NCI-H1694 treated with DMSO at 0.1 percent for 48 hours (cell line): ENCODE data around the gene SETD6.
"Not testable (repeated sequence)": the region's sequence is repeated elsewhere in the genome, so short reads cannot be mapped to it uniquely, and the experiment has no call there.

Source experiments
- DNase-seq: peaks from one replicate; lab custom pipeline; 2025; lab: John Stamatoyannopoulos, UW

Gene SETD6, protein sequence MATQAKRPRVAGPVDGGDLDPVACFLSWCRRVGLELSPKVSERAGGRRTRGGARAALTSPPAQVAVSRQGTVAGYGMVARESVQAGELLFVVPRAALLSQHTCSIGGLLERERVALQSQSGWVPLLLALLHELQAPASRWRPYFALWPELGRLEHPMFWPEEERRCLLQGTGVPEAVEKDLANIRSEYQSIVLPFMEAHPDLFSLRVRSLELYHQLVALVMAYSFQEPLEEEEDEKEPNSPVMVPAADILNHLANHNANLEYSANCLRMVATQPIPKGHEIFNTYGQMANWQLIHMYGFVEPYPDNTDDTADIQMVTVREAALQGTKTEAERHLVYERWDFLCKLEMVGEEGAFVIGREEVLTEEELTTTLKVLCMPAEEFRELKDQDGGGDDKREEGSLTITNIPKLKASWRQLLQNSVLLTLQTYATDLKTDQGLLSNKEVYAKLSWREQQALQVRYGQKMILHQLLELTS

DNA sequence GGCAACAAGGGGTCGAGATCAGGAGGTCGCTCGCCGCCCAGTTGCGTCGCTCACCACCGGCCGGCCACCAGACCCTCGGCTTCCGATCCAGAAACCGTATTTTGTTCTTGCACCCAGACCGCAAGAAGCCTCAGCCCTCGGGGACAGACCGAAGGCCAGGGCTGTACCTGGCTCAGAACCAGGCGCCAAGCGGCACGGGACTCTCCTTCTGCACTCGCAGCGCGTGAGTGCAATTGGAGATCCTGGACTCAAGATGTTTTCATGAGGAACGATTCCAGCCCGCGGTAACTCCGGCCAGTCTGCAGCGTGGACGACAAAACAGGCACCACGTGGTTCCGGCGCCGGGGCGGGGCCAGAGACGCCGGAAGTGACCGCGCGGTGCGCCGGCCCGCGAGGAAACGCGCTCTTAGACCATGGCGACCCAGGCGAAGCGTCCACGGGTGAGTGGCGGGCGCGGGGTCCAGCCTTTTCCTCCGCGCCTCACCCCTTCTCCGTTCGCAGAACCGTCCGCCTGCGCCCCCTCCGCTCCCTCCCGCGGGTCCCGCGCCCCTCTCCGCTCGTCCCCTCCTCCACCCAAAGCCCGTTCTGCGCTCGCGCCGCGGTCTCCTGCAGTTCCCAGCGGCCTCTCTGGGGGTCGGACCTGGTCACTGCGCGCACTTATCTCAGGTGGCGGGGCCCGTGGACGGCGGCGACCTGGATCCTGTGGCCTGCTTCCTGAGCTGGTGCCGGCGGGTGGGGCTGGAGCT lies at the start of gene SETD6:
Gene SETD6 (plus strand): TSS at position 393 of the 746 bp plus-strand sequence. CDS start 21 bp downstream, at position 414.
- DNase-seq = peak; percentile 52

DNA sequence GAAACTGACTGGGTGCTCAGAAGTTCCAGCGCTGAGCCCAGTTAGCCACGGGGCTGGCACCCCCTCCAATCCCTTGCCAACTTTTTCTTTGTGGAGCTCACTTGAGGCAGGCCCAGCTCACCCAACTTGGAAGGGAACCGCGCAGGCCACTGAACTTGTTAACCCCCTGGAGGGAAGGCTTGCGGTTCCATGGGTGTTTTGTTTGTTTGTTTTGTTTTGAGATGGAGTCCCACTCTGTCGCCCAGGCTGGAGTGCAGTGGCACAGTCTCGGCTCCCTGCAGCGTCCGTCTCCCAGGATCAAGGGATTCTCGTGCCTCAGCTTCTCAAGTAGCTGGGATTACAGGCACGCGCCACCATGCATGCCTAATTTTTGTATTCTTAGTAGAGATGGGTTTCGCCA lies 49.5 kb upstream of the SETD6 start:
- DNase-seq = no peak

DNA sequence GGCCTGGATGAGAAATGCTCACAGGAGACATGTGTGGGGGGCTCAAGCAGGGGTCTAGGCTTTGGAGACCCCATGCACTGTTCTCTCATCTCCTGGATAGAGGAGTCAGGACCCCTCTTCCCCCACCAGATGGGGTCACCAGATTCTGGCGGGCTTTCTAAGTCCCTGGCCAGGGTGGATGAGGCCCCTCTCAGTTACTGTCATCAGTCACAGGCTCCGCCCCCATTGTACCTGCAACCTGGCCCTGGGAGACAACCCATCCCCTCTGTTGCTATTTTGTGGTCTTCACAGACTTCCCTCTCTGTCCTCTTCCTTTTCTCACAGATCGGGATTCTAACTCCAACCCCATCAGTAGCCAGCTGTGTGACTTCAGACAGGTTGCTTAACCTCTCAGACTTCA lies 48.9 kb upstream of the SETD6 start:
- no peak for DNase-seq

DNA sequence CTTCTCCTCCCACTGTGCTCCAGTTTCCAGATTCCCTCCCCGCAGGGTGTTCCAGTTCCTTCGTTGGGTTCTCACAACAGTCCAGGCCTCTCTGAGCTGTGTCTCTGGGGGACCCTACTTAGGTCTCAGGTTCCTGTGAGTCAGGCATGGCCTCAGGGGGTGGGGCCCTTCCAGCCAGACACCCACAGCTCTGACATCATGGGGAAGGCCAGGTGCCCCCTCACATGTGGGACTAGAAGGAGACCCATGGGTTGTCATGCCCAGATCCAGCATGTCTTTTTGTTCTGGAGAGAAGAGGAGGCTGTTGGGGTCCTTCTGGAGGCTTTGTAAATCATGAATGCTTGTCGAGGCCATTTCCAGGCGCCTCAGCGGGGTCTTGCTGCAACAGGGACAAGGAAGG lies 47.4 kb upstream of the SETD6 start:
- DNase-seq = no peak

DNA sequence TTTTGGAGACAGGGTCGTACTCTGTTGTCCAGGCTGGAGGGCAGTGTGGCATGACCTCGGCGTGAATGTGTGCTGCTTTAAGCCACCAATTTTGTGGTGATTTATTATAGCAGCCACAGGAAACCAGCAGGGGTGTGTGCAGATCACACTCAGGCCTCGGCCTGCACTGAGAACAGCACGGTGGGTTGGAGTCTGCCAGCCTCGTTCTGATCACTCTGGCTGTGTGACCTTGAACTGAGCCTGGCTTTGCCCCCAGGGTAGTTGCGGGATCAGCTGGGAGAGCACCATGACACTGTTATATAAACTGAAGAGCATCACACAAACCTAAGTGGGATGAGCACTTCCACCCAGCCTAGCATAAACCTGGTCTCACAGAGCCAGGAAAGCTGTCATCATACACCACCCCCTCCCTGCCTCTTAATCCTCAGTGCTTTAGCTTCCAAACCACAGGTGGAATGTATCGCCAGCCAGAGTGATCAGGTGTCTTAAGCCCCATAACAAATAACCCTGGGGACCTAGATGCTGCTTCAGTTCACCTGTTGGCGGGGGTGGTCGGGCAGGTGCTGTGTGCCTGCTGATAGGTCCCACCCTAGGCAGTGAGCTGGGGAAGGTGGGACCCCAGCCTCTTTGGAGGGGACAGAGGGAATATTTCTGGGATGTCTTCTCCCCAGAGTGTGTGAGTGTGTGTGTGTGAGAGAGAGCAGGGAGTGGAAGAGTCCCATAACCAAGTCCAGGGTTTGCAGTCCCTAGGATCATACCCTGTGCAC lies 43.9 kb upstream of the SETD6 start:
- no peak for DNase-seq

DNA sequence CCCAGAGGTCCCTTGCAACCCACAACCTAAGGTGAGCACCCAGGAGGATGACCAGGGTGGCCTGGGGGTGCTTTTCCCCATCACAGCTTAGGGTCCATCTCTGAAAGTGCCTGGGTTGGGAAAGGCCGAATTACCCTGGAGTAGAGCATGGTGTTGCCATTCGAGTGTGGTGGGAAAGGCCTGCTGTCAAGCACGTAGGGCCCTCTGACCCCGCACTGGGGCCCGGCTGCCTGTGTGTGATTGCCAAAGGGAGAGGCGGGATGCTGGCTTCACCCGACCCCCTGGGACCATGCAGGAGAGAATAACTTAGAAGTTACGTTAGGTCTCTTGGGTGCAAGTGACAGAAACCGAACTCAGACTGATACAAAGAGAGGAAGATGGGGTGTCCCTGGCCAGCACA lies 43.1 kb upstream of the SETD6 start:
- DNase-seq = no peak

DNA sequence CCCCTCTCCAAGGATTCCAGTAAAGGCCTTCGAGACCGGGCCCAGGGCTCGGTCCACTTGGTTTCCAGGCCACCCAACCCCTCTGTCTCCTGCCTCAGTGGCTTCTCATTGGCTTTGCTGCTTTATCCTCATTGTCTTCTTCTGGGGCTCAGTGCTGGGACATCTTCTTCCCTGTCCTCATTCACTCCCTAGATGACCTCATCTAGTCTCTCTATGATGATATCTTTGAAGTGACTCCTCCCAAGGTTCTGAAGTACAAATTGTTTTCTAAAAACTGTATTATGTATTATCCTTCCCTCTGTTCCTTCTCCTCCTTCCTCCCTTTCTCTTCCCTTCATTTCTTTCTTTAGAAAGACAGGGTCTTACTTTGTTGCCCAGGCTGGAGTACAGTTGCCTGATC lies 42.5 kb upstream of the SETD6 start:
- DNase-seq = no peak

DNA sequence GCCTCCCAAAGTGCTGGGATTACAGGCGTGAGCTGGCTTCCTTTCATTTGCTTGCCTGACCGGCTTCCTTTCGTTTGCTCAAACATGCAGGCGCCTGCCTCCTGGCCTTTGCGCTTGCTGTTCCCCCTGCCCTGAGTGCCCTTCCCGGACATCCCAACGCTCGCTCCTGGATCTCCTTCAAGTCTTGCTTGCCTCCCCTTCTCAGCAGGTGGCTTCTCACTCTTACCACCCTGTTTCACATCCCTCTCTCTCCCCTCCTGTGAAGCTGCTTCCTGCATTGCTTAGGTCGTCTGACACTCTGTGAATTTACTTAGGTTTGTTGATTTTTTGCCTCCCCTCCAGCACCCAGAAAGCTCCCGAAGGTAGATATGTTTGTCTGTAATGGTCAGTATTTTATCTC lies 41.0 kb upstream of the SETD6 start:
- no peak for DNase-seq

DNA sequence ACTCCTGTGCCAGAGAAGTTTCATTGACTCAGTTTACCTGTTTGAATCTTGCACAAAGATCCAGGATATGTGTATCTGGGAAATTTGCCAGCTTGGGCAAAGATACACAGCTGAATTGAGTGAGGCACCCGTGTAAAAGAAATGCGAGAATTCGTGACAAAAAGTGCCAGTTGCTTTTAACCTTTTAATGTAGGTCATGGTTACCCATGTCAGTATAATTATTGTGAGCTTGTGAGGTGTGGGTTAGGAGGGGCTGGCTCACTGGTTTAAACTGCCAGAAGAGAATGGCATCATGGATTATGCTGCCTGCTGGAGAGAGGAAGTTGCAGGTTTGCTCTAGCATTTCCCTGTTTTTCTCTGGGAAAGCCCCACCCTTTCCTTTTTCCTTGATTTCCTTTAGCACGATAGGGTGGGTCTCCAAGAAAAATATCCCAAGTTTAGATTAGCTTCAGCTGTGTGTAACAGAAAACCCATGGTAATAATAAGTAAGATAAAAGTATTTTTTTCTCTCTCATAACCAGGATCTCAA lies 40.2 kb upstream of the SETD6 start:
- DNase-seq = no peak

DNA sequence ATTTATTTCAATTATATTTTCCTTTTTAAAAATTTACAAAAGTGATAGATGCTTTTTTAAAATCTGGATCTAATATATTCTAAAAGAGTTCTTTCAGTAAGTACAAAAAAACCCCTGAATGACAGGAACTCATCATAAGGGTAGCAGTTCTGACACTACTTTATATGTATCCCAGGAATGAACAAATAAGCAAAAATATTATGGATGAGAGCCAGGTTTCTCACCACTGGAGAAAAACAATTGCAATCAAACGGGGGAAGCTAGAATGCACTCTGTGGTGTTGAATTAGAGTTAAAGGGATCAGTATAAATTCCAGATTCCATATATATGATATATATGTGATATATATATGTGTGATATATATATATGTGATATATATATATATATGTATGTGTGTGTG lies 38.5 kb upstream of the SETD6 start:
- no peak for DNase-seq

DNA sequence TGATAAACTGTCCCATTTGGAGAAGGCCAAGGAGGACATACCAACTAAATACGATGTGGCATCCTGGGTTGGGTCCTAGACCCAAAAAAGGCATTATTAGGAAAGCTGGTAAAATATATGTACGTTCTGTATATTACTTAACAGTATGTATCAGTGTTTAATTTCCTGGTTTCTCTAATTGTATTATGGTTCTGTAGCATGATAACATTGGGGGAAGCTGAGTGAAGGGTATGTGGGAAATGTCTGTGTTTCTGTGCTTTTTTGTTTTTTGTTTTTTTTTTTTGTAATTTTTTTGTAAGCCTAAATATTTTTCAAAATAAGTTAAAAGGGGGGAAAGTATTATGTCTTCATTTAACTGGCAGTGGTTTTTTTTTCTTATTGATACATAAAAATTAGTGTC lies 36.9 kb upstream of the SETD6 start:
- DNase-seq = no peak

DNA sequence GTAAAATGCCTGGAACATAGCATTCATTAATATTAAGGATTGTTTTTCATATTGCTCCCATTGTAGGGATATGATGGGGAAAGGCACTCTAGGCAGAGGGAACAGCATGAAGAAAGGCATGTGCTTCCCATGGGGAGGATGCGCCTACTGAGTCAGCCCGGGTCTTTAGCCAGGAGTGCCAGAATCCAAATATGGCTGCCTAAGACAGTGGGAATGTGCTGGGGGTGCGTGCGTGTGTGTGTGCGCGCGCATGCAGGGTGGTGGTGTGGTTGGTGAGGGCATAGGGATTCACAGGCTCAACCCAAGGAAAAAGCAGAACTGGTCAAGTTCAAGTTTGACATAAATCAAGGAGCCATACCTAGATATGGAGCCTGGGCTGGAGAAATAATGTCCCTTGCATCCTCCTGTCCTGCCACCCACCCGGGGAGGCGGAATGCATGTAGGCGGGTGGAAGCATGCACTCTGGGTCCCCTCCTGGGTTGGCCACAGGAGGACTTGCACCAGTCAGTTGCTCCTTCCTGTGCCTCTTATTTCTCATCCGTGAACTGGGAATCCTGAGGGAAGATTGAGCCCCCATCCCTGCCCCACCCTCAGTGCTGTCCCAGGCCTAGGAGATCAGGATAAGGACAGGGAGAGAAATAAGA lies 34.0 kb upstream of the SETD6 start:
- no peak for DNase-seq

DNA sequence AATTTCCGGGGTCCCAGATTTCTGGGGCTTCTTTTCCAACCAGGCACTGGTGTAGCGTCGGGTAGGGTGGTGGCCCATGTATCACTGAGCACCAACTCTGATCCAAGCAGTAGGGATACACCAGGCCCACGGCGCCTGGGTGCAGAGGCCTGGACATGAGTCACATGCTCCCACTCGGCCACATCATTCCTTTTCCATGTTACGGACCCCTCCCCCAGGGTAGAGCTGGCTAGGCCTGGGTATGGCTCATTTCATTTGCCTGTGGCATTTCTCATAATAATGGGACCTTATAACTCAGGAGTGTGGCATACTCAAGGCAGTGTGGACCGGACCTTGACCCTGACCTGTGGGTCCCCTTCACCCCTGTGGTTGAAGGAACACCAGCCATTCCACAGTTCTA lies 33.4 kb upstream of the SETD6 start:
- DNase-seq = no peak

DNA sequence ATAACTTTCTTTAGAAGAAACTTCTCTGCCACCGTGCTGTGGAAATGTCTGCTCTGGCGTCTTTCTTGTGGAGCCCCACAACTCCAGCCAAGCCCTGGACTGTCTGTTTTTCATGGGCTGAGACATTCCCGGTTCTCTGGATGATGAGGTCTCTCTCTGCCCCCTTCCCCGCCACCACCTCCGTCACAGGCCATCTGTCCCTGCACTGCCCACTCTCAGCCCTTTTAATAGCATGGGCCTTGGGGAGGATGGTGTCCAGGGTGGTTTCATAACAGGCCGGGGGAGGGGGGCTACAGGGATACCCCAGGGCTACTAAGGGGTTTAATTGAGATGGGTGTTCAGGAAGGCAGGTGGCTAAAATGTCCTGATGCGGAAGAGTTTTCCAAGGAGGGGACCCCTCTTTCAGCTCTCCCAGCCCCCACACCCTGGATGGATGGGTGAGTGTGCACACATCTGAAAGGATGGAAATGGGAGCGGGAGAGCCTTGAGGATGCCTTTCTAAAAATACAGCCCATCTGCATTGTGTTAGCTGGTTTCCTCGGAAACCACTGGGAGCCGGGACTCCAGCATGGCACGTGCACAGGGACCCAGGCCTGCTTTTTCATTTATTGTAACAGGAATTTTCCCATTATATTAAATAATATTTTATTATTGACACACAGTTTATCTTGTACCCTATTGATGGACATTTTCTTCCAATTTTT lies 30.0 kb upstream of the SETD6 start:
- DNase-seq = no peak

DNA sequence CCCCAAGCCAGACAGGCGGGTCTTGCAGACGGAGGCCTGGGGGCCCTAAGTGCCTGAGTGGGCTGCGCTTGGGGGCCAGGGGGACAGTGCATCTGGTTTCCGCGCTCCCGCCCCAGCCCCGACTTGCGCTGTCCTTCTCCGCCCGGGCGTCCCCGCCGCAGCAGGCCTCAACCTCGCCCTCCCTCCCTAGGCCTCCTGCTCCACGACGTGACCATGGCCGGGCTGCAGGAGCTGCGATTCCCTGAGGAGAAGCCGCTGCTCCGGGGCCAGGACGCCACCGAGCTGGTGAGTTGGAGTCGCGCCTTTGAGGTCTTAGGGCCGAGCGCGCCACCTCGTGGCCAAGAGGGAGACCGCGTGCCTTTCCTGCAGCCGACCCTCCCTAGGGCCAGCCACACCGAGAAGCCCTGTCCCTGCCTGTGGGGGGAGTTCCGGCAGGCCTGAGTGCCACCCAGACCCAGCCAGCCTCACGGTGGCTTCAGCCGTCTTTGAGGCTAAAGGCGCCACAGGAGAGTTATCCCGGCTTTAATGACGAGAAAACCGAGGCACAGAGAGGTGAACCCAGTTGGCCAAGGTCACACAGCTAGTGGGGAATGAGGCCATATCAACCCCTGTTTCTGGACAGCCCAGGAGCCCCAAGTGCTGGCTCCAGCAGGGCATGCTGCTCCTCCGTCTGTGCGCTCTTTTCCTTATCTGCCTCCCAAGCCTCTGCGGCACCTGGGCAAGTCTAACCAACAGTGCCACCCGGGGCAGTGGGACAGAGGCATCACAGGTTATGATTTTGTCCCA lies 27.6 kb upstream of the SETD6 start:
- DNase-seq = peak; percentile 69

DNA sequence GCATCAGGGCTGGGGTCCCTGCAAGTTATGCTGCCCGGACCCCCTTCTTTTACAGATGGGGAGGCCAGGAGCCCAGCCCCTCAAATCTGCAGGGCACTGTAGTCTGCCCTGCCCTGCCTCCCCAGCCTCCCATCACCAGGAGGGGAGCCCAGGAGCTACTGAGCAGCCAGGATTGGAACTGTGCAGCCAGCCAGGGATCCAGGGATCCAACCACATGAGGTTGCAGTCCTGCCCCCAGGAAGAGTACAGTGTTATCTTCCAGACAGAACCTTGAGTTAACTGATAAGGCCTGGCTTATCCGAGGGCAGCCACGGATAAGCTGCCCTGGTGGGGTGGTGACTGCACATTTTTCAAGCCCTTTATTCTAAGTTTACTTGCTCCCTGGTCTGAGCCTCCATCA lies 26.8 kb upstream of the SETD6 start:
- DNase-seq = no peak

DNA sequence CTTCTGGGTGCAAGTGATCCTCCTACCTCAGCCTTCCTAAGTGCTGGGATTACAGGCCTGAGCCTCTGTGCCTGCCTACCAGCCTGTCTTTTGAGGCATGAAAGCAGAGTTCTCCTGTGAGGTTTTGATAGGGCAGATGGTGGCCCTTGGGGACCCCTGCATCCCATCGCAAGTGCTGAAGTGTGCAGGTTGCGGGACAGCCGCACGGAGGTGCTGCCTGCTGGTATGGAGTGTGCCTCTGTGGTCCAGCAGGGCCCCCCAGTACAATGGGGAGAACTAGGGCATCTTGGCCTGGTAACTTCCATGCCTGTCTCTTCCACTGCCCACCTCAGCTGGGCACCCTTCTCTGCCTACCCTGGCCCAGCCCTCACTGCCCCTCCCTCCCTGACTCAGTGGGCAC lies 25.3 kb upstream of the SETD6 start:
- DNase-seq = no peak

DNA sequence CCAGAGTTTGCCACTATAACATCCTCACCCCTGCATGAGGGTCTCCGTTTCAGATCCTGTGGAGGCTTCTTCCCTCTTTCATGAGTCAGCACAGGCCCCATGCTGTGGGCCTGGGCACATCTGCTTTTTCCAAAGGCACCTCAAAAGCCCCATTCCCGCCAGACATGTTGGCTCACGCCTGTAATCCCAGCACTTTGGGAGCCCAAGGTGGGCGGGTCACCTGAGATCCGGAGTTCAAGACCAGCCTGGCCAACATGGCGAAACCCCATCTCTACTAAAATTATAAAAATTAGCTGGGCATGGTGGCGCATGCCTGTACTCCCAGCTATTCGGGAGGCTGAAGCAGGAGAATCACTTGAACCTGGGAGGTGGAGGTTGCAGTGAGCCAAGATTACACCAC lies 24.8 kb upstream of the SETD6 start:
- not testable (repeated sequence) for DNase-seq

DNA sequence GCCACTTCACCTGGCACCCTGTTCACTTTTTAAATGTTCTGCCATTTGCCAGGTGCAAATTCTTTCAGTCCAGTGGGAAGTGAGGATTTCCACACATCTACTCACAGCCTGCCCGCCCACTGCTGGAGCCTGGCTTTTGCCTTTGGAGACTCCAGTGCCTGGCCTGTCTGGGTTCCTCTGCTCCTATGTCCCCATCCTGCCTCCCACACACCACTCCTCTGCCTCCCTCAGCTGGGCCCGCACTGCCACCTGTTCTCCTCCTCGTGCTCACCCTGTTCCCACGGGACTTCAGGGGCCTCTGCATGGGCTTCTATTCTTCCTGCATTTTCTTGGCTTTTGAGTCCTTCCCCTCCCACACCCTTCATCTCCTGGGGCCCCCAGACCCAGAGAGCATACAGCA lies 23.3 kb upstream of the SETD6 start:
- DNase-seq = no peak

DNA sequence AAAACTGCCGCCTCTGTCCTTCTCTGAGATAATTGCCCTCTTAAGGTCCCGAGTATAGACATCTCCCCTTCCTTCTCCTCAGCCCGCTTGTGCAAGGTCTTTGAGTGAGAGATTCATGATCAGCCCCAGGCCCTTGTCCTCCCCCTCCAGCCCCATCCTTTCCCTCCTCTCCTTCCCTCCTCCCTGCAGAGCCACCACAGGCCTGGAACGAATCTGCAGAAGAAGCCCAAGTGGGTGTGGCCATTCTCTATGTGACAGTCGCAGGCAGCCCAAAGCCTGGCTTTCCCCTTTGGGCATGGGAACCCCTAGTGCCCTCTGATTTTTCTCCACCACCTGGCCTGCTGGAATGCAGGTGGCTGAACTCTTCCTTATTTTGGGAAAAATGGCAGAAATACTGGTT lies 22.6 kb upstream of the SETD6 start:
- no peak for DNase-seq
